ENCODE data around the gene SARNP. TPM values are rescaled to one million over a fixed set of nuclear protein-coding genes. Genes with fewer than 3 reads are reported as not detected.

SARNP gene
- total and polyA plus RNA-seq, 2 experiments from 2014 or later: 103 to 118 TPM

DNA sequence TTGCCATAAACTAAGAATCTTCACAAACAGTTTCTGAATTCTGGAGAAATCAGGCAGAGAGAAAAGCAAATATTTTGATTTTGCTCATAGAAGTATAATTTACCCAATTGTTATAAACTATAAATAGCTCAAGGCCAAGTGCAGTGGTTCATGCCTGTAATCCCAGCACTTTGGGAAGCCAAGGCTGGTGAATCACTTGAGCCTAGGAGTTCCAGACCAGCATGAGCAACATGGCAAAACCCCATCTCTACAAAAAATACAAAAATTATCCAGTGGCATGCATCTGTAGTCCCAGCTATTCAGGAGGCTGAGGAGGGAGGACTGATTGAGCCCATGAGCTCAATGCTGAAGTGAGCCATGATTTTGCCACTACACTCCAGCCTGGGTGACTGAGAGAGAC lies 44.8 kb upstream of the SARNP start:
- DNase-seq (ENCODE audit: low spot score): no peak
- no peak overlapping the region for H3K27ac ChIP-seq
- no peaks in the 10 kb centered on the region for H3K9me3 ChIP-seq (ENCODE audit: low read depth)
- H3K4me2 ChIP-seq: no peak overlapping the region
- no peaks in the 10 kb centered on the region for H3K4me1 ChIP-seq (ENCODE audit: insufficient read depth)
- no peaks in the 10 kb centered on the region for H3K79me2 ChIP-seq
- H3K4me3 ChIP-seq: no peak overlapping the region
- no peaks in the 10 kb centered on the region for H3K27me3 ChIP-seq
- no peaks in the 10 kb centered on the region for H4K20me1 ChIP-seq (ENCODE audit: insufficient read depth, poor library complexity, severe bottlenecking)
- H3K36me3 ChIP-seq (replicated peaks; ENCODE audit: insufficient read depth, low read depth): no peaks in the 10 kb centered on the region
- no peak overlapping the region for H2AFZ ChIP-seq
- no peak for TF ChIP-seq CTCF (IDR thresholded peaks at IDR 0.05; ENCODE audit: poor library complexity)
- no peak for TF ChIP-seq EZH2phosphoT487 (IDR thresholded peaks at IDR 0.05; ENCODE audit: low read depth, severe bottlenecking, unreplicated experiment)
- TF ChIP-seq EZH2 (IDR thresholded peaks at IDR 0.05; ENCODE audit: borderline replicate concordance): no peak
- no peaks in the 10 kb centered on the region for H3K9me2 ChIP-seq (replicated peaks; ENCODE audit: insufficient read depth)

- no peaks in the 10 kb centered on the region for H3K9me3 ChIP-seq (ENCODE audit: low read depth)
- no peak overlapping the region for H3K4me3 ChIP-seq
- TF ChIP-seq EZH2 (IDR thresholded peaks at IDR 0.05; ENCODE audit: borderline replicate concordance): no peak
- no peak for TF ChIP-seq EZH2phosphoT487 (IDR thresholded peaks at IDR 0.05; ENCODE audit: low read depth, severe bottlenecking, unreplicated experiment)
- no peak for TF ChIP-seq CTCF (IDR thresholded peaks at IDR 0.05; ENCODE audit: poor library complexity)
- no peaks in the 10 kb centered on the region for H3K4me1 ChIP-seq (ENCODE audit: insufficient read depth)
- H3K9me2 ChIP-seq (replicated peaks; ENCODE audit: insufficient read depth): no peaks in the 10 kb centered on the region
- H3K4me2 ChIP-seq: no peak overlapping the region
- 89% methylated on average over 3 of the region's 3 CpGs for WGBS (ENCODE audit: low lambda C conversion rate, missing lambda C conversion rate)
- H3K36me3 ChIP-seq (replicated peaks; ENCODE audit: insufficient read depth, low read depth): no peaks in the 10 kb centered on the region
- no peak overlapping the region for H3K27ac ChIP-seq
- no peaks in the 10 kb centered on the region for H3K27me3 ChIP-seq
- no peaks in the 10 kb centered on the region for H4K20me1 ChIP-seq (ENCODE audit: insufficient read depth, poor library complexity, severe bottlenecking)
- no peaks in the 10 kb centered on the region for H3K79me2 ChIP-seq
- H2AFZ ChIP-seq: no peak overlapping the region
- no peak for DNase-seq (ENCODE audit: low spot score)
Measured at GRCh38 chr12:55861871-55862270, 44.3 kb upstream of the SARNP start.

DNA sequence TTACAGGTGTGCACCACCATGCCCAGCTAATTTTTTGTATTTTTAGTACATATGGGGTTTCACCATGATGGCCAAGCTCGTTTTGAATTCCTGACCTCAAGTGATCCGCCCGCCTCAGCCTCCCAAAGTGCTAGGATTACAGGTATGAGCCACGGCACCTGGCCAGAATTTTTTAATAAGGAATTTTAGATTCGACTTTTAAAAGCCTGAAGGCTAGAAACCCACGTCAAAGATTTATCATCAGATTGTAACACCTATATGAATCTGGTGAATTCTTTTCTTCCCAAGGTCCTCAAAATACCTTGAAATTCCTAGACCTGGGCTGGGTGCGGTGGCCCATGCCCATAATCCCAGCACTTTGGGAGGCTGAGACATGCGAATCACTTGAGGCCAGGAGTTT lies 43.9 kb upstream of the SARNP start:
- H3K9me2 ChIP-seq (replicated peaks; ENCODE audit: insufficient read depth): no peaks in the 10 kb centered on the region
- no peak overlapping the region for H2AFZ ChIP-seq
- no peaks in the 10 kb centered on the region for H3K4me1 ChIP-seq (ENCODE audit: insufficient read depth)
- H3K9me3 ChIP-seq (ENCODE audit: low read depth): no peaks in the 10 kb centered on the region
- H3K36me3 ChIP-seq (replicated peaks; ENCODE audit: insufficient read depth, low read depth): no peaks in the 10 kb centered on the region
- no peak overlapping the region for H3K4me2 ChIP-seq
- H3K79me2 ChIP-seq: no peaks in the 10 kb centered on the region
- H3K4me3 ChIP-seq: no peak overlapping the region
- WGBS (ENCODE audit: low lambda C conversion rate, missing lambda C conversion rate): 96% methylated on average over 8 of the region's 8 CpGs
- H3K27ac ChIP-seq: no peak overlapping the region
- H4K20me1 ChIP-seq (ENCODE audit: insufficient read depth, poor library complexity, severe bottlenecking): no peaks in the 10 kb centered on the region
- TF ChIP-seq EZH2 (IDR thresholded peaks at IDR 0.05; ENCODE audit: borderline replicate concordance) (no peak), EZH2phosphoT487 (IDR thresholded peaks at IDR 0.05; ENCODE audit: low read depth, severe bottlenecking, unreplicated experiment) (no peak), CTCF (IDR thresholded peaks at IDR 0.05; ENCODE audit: poor library complexity) (no peak)
- no peaks in the 10 kb centered on the region for H3K27me3 ChIP-seq
- no peak for DNase-seq (ENCODE audit: low spot score)

DNA sequence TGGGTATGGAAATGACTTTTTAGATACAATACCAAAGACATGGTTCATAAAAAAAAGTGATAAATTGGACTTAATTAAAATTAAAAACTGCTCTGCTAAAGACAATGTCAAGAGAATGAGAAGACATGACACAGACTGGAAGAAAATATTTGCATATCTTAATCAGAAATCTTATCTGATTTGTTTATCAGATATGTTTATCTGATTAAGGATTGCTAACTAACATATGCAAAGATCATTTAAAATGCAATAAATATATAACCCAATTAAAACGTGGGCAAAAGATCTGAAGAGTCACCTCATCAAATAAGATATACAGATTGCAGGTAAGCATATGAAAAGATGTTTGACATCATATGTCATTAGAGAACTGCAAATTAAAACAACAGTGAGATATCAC lies 35.2 kb upstream of the SARNP start:
- TF ChIP-seq EZH2phosphoT487 (IDR thresholded peaks at IDR 0.05; ENCODE audit: low read depth, severe bottlenecking, unreplicated experiment): no peak
- TF ChIP-seq EZH2 (IDR thresholded peaks at IDR 0.05; ENCODE audit: borderline replicate concordance): no peak
- TF ChIP-seq CTCF (IDR thresholded peaks at IDR 0.05; ENCODE audit: poor library complexity): no peak
- Histone ChIP-seq H3K27me3 (no peaks in the 10 kb centered on the region), H3K36me3 (replicated peaks; ENCODE audit: insufficient read depth, low read depth) (no peaks in the 10 kb centered on the region), H2AFZ (no peak overlapping the region), H3K27ac (no peak overlapping the region), H3K9me3 (ENCODE audit: low read depth) (no peaks in the 10 kb centered on the region), H3K4me1 (ENCODE audit: insufficient read depth) (peaks cover 8% of the 10 kb centered on the region), H3K4me2 (no peak overlapping the region), H3K9me2 (replicated peaks; ENCODE audit: insufficient read depth) (no peaks in the 10 kb centered on the region), H3K4me3 (no peak overlapping the region), H4K20me1 (ENCODE audit: insufficient read depth, poor library complexity, severe bottlenecking) (no peaks in the 10 kb centered on the region), H3K79me2 (no peaks in the 10 kb centered on the region)
- DNase-seq (ENCODE audit: low spot score): no peak
- WGBS (ENCODE audit: low lambda C conversion rate, missing lambda C conversion rate): 35% methylated on average over 1 of the region's 1 CpG

Measured in hepatocyte (in vitro differentiated cells).